Astrocyte (in vitro differentiated cells and primary cell): ENCODE measurements around the gene HECW1. TPM values are rescaled to one million over a fixed set of nuclear protein-coding genes. Genes with fewer than 3 reads are reported as not detected.

ENCODE experiments used
- DNase-seq: peaks from one replicate; pipeline ENCODE4 v3.0.0-alpha.2; 2010; ENCODE audit warnings: low read depth
- FAIRE-seq: peaks from 2 replicates; lab custom pipeline; 2011; peaks lifted over from hg19 to GRCh38; lab: Jason Lieb, UNC
- H2AFZ ChIP-seq: 2 replicates; pipeline ENCODE4 v1.6.0; 2012; ENCODE audit warnings: low read depth, low read length, inconsistent platforms
- H3K27ac ChIP-seq: 2 replicates; pipeline ENCODE4 v1.5.1; 2011; ENCODE audit warnings: low read depth, low read length, inconsistent platforms
- H3K27me3 ChIP-seq: 2 replicates; pipeline ENCODE4 v1.6.0; 2011; ENCODE audit warnings: low read length, inconsistent platforms; ENCODE audit not compliant: insufficient read depth
- H3K36me3 ChIP-seq: 2 replicates; pipeline ENCODE4 v1.5.1; 2011; ENCODE audit warnings: low read length, inconsistent platforms; ENCODE audit not compliant: insufficient read depth
- H3K4me1 ChIP-seq: 2 replicates; pipeline ENCODE4 v1.5.1; 2011; ENCODE audit warnings: low read length, inconsistent platforms; ENCODE audit not compliant: insufficient read depth
- H3K4me2 ChIP-seq: 2 replicates; pipeline ENCODE4 v1.6.0; 2012; ENCODE audit warnings: low read length, inconsistent platforms
- H3K4me3 ChIP-seq: 2 replicates; pipeline ENCODE4 v1.5.1; 2011; ENCODE audit warnings: low read depth, mild to moderate bottlenecking, low read length, inconsistent platforms; ENCODE audit not compliant: insufficient read depth
- H3K79me2 ChIP-seq: 2 replicates; pipeline ENCODE4 v1.6.0; 2012; ENCODE audit warnings: mild to moderate bottlenecking, low read length, inconsistent platforms; ENCODE audit not compliant: insufficient read depth
- H3K9ac ChIP-seq: 2 replicates; pipeline ENCODE4 v1.6.0; 2012; ENCODE audit warnings: mild to moderate bottlenecking, low read length, inconsistent platforms
- H3K9me3 ChIP-seq: 2 replicates; pipeline ENCODE4 v1.5.1; 2012; ENCODE audit warnings: low read depth, mild to moderate bottlenecking, low read length, inconsistent platforms; ENCODE audit not compliant: insufficient read depth
- H4K20me1 ChIP-seq: 2 replicates; pipeline ENCODE4 v1.6.0; 2012; ENCODE audit warnings: low read length, inconsistent platforms; ENCODE audit not compliant: insufficient read depth
- H3K27ac Mint-ChIP-seq: one replicate; pipeline ENCODE4 v1.8.0; 2021; ENCODE audit warnings: mild to moderate bottlenecking, mixed read lengths; ENCODE audit not compliant: unreplicated experiment
- H3K27me3 Mint-ChIP-seq: one replicate; pipeline ENCODE4 v1.8.0; 2021; ENCODE audit warnings: low read depth, mixed read lengths; ENCODE audit not compliant: unreplicated experiment
- H3K36me3 Mint-ChIP-seq: one replicate; pipeline ENCODE4 v1.8.0; 2021; ENCODE audit warnings: low read depth, mixed read lengths; ENCODE audit not compliant: unreplicated experiment
- H3K4me1 Mint-ChIP-seq: one replicate; pipeline ENCODE4 v1.8.0; 2021; ENCODE audit warnings: low read depth, mixed read lengths; ENCODE audit not compliant: unreplicated experiment
- H3K4me3 Mint-ChIP-seq: one replicate; pipeline ENCODE4 v1.8.0; 2021; ENCODE audit warnings: mild to moderate bottlenecking, moderate library complexity, mixed read lengths; ENCODE audit not compliant: unreplicated experiment
- H3K9me3 Mint-ChIP-seq: one replicate; pipeline ENCODE4 v1.8.0; 2021; ENCODE audit warnings: mild to moderate bottlenecking, mixed read lengths; ENCODE audit not compliant: unreplicated experiment
- CTCF ChIP-seq: IDR thresholded peaks from 2 replicates; pipeline ENCODE4 v1.5.1; 2011; ENCODE audit warnings: low read depth, mild to moderate bottlenecking, inconsistent platforms, low read length, moderate library complexity; ENCODE audit not compliant: insufficient read depth
- EZH2 ChIP-seq: IDR thresholded peaks from 2 replicates; pipeline ENCODE4 v1.6.1; 2012; ENCODE audit warnings: mild to moderate bottlenecking, low read length, inconsistent platforms; ENCODE audit not compliant: insufficient read depth
- total RNA-seq: library from RNA; stranded (reverse); gene quantifications from 2 replicates; pipeline ENCODE4 v1.2.1, GENCODE V29; 2021

The HECW1 gene
- total RNA-seq, 1 donor from 2014 or later: 3.3 TPM

- H3K4me3 ChIP-seq: no peak overlapping the region
- DNase-seq: peak; percentile 11
- H3K27me3 ChIP-seq: peaks cover 9% of the 10 kb centered on the region
- H3K4me1 ChIP-seq: no peaks in the 10 kb centered on the region
- H3K27ac ChIP-seq: no peak overlapping the region
- H3K4me2 ChIP-seq: no peak overlapping the region
- no peaks in the 10 kb centered on the region for H3K36me3 ChIP-seq
- no peaks in the 10 kb centered on the region for H4K20me1 ChIP-seq
- peaks cover 9% of the 10 kb centered on the region for H3K27me3 Mint-ChIP-seq
- H3K36me3 Mint-ChIP-seq: no peaks in the 10 kb centered on the region
- no peaks in the 10 kb centered on the region for H3K79me2 ChIP-seq
- no peak overlapping the region for H3K4me3 Mint-ChIP-seq
- no peaks in the 10 kb centered on the region for H3K9me3 ChIP-seq
- H3K9me3 Mint-ChIP-seq: peaks cover 1% of the 10 kb centered on the region
- FAIRE-seq: no peak
- H3K9ac ChIP-seq: no peak overlapping the region
- no peak overlapping the region for H2AFZ ChIP-seq
- no peak overlapping the region for H3K27ac Mint-ChIP-seq
- H3K4me1 Mint-ChIP-seq: no peaks in the 10 kb centered on the region
- no peak for TF ChIP-seq CTCF
- no peak for TF ChIP-seq EZH2
Measured at GRCh38 chr7:43278088-43278644, 165.7 kb downstream of the HECW1 start.

DNA sequence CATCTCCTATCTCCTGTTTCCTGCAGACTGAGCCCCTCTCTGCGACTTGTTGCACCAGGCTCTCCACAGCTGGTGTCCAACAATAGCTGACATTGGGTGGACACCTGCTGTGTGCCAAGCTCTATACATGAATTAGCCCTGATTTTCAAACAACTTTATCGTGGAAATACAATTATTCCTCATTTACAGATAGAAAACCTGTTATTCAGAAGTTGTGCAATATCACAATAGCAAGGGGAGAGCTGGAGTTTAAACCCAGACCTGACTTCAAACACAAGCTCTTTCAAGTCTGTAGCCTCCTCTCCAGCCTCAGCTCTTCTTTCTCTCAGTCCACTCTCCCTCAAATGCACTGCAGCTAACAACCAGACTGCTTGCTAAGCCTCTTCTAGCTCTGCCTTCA is 168.8 kb downstream of the HECW1 start:
- peaks cover 9% of the 10 kb centered on the region for H3K27me3 Mint-ChIP-seq
- FAIRE-seq: no peak
- Histone ChIP-seq H4K20me1 (no peaks in the 10 kb centered on the region), H3K4me3 (no peak overlapping the region), H3K4me1 (no peaks in the 10 kb centered on the region), H3K9ac (no peak overlapping the region), H3K27ac (no peak overlapping the region), H3K9me3 (peaks cover 5% of the 10 kb centered on the region), H2AFZ (no peak overlapping the region), H3K4me2 (no peak overlapping the region), H3K36me3 (no peaks in the 10 kb centered on the region), H3K79me2 (no peaks in the 10 kb centered on the region), H3K27me3 (peaks cover 9% of the 10 kb centered on the region)
- TF ChIP-seq EZH2: no peak
- no peak for TF ChIP-seq CTCF
- no peak overlapping the region for H3K4me3 Mint-ChIP-seq
- no peaks in the 10 kb centered on the region for H3K36me3 Mint-ChIP-seq
- peaks cover 7% of the 10 kb centered on the region for H3K9me3 Mint-ChIP-seq
- no peak for DNase-seq
- H3K4me1 Mint-ChIP-seq: no peaks in the 10 kb centered on the region
- H3K27ac Mint-ChIP-seq: no peak overlapping the region

- H4K20me1 ChIP-seq: no peaks in the 10 kb centered on the region
- no peak overlapping the region for H2AFZ ChIP-seq
- DNase-seq (no peak), FAIRE-seq (no peak)
- peaks cover 9% of the 10 kb centered on the region for H3K27me3 ChIP-seq
- H3K4me1 ChIP-seq: no peaks in the 10 kb centered on the region
- peaks cover 5% of the 10 kb centered on the region for H3K27me3 Mint-ChIP-seq
- no peaks in the 10 kb centered on the region for H3K36me3 ChIP-seq
- H3K36me3 Mint-ChIP-seq: peaks cover 2% of the 10 kb centered on the region
- H3K4me3 ChIP-seq: no peak overlapping the region
- H3K4me2 ChIP-seq: no peak overlapping the region
- no peak overlapping the region for H3K9ac ChIP-seq
- no peak overlapping the region for H3K27ac Mint-ChIP-seq
- no peaks in the 10 kb centered on the region for H3K4me1 Mint-ChIP-seq
- H3K9me3 Mint-ChIP-seq: peaks cover 11% of the 10 kb centered on the region
- no peaks in the 10 kb centered on the region for H3K79me2 ChIP-seq
- H3K9me3 ChIP-seq: peaks cover 5% of the 10 kb centered on the region
- no peak overlapping the region for H3K27ac ChIP-seq
- TF ChIP-seq CTCF (no peak), EZH2 (no peak)
- no peak overlapping the region for H3K4me3 Mint-ChIP-seq
Measured at GRCh38 chr7:43283706-43284105, 171.3 kb downstream of the HECW1 start.
